Lower leg skin (tissue), 3 donors: ENCODE data around the gene PML.

Experiments
- CTCF ChIP-seq, 3 donors: fragments of 450-650 bp; IDR thresholded peaks; one replicate each; pipeline ENCODE4 v1.5.1; 2016; ENCODE audit warnings: antibody characterized with exemption in 3 of 3, mild to moderate bottlenecking in 3 of 3, moderate library complexity in 2 of 3
- POLR2A ChIP-seq, 2 donors: fragments of 450-650 bp; IDR thresholded peaks; one replicate each; pipeline ENCODE4 v1.6.1; 2016 to 2017; ENCODE audit warnings: antibody characterized with exemption in 2 of 2, mild to moderate bottlenecking in 1 of 2, moderate library complexity in 1 of 2

- TF ChIP-seq CTCF (IDR thresholded peaks at IDR 0.05) (no peak), POLR2A (IDR thresholded peaks at IDR 0.05) (no peak)
Observed at GRCh38 chr15:74041311-74041756, 46.8 kb downstream of the PML start.
